Gastrocnemius medialis (tissue), 4 donors: ENCODE data around the gene STK33. TPM values are rescaled to one million over a fixed set of nuclear protein-coding genes. Genes with fewer than 3 reads are reported as not detected.

Experiments
- ATAC-seq, 2 donors: fragments of 150-250 bp; one replicate each; pipeline ENCODE4 v1.9.1; 2016
- DNase-seq, 2 donors: peaks; one replicate each; pipeline ENCODE4 v3.0.0-alpha.2; 2019
- H3K27ac ChIP-seq, 4 donors: fragments of 200-600 bp; sonication (generic); 1 replicate in 1 of 4; 2 replicates in 3 of 4; pipeline ENCODE4 v1.5.1; 2016 to 2018; ENCODE audit warnings: mild to moderate bottlenecking in 2 of 4, moderate library complexity in 1 of 4
- H3K27me3 ChIP-seq, 3 donors: fragments of 200-600 bp; sonication (generic) in 2 of 3; 1 replicate in 1 of 3; 2 replicates in 2 of 3; pipeline versions ENCODE4 v1.5.1 to v1.6.0; 2016 to 2019; ENCODE audit warnings: mild to moderate bottlenecking in 1 of 3, moderate library complexity in 1 of 3
- H3K36me3 ChIP-seq, 2 donors: fragments of 200-600 bp; sonication (generic) in 1 of 2; one replicate each; pipeline ENCODE4 v1.5.1; 2017 to 2018
- H3K4me1 ChIP-seq, 2 donors: fragments of 200-600 bp; sonication (generic) in 1 of 2; one replicate each; pipeline ENCODE4 v1.5.1; 2016 to 2017; ENCODE audit warnings: mild to moderate bottlenecking in 2 of 2
- H3K4me3 ChIP-seq, 4 donors: fragments of 200-600 bp; sonication (generic) in 3 of 4; 1 replicate in 1 of 4; 2 replicates in 3 of 4; pipeline ENCODE4 v1.5.1; 2016 to 2019; ENCODE audit warnings: mild to moderate bottlenecking in 2 of 4
- H3K9me3 ChIP-seq, 3 donors: fragments of 200-600 bp; sonication (generic) in 2 of 3; 1 replicate in 1 of 3; 2 replicates in 2 of 3; pipeline ENCODE4 v1.5.1; 2016 to 2019
- POLR2A ChIP-seq, 2 donors: fragments of 450-650 bp; IDR thresholded peaks; one replicate each; pipeline ENCODE4 v1.6.1; 2017; ENCODE audit warnings: antibody characterized with exemption in 2 of 2, mild to moderate bottlenecking in 2 of 2, moderate library complexity in 2 of 2
- in situ Hi-C, 4 donors: fragments of 200-750 bp; cut with MboI; loops; one replicate each; pipeline versions ENCODE4 v1.15.0 to v1.8.0; 2017; ENCODE audit warnings: low sequenced_read_pairs in 4 of 4
- intact Hi-C: fragments of 100-400 bp; cut with DNase I; formaldehyde crosslinking; loops from one replicate; pipeline ENCODE4 v1.15.1; 2023; ENCODE audit warnings: low total_unique reads
- total RNA-seq, 4 donors: library from RNA; depleted of rRNA; stranded (reverse); fragments of >200 nt; gene quantifications; one replicate each; pipeline versions ENCODE4 v1.1.0 to v1.2.3, GENCODE V29; 2016
- TF ChIP-seq, protein P1 (sequence below), 5 experiments: fragments of 450-650 bp in 3 of 5; fragments of 200-600 bp in 2 of 5; sonication (generic) in 2 of 5; IDR thresholded peaks in 4 of 5; conservative IDR thresholded peaks in 1 of 5; 1 replicate in 4 of 5; 2 replicates in 1 of 5; pipeline ENCODE4 v1.5.1; 2016 to 2019; ENCODE audit warnings: antibody characterized with exemption in 5 of 5, mild to moderate bottlenecking in 3 of 5, moderate library complexity in 3 of 5

Gene STK33
- total RNA-seq, 4 donors from 2014 or later: 0.66 to 13.5 (median 2.3) TPM

GRCh38 chr11:8352103-8352875 is 241.7 kb downstream of the STK33 start:
- Histone ChIP-seq H3K27ac (no peak overlapping the region), H3K4me1 (peaks cover 0 to 9% of the 10 kb centered on the region in 2 donors), H3K36me3 (no peaks in the 10 kb centered on the region), H3K9me3 (no peaks in the 10 kb centered on the region), H3K27me3 (peaks cover 2 to 7% (median 4%) of the 10 kb centered on the region in 3 donors), H3K4me3 (no peak overlapping the region)
- DNase-seq: no peak
- no peak for TF ChIP-seq POLR2A (IDR thresholded peaks at IDR 0.05)
- TF ChIP-seq, protein P1, sequence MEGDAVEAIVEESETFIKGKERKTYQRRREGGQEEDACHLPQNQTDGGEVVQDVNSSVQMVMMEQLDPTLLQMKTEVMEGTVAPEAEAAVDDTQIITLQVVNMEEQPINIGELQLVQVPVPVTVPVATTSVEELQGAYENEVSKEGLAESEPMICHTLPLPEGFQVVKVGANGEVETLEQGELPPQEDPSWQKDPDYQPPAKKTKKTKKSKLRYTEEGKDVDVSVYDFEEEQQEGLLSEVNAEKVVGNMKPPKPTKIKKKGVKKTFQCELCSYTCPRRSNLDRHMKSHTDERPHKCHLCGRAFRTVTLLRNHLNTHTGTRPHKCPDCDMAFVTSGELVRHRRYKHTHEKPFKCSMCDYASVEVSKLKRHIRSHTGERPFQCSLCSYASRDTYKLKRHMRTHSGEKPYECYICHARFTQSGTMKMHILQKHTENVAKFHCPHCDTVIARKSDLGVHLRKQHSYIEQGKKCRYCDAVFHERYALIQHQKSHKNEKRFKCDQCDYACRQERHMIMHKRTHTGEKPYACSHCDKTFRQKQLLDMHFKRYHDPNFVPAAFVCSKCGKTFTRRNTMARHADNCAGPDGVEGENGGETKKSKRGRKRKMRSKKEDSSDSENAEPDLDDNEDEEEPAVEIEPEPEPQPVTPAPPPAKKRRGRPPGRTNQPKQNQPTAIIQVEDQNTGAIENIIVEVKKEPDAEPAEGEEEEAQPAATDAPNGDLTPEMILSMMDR (IDR thresholded peaks at IDR 0.05 in 4 of 5, conservative IDR thresholded peaks at IDR 0.05 in 1 of 5): no peak
- no peak for ATAC-seq
- intact Hi-C loops: no loop called here
- in situ Hi-C loops: no loop called here

DNA sequence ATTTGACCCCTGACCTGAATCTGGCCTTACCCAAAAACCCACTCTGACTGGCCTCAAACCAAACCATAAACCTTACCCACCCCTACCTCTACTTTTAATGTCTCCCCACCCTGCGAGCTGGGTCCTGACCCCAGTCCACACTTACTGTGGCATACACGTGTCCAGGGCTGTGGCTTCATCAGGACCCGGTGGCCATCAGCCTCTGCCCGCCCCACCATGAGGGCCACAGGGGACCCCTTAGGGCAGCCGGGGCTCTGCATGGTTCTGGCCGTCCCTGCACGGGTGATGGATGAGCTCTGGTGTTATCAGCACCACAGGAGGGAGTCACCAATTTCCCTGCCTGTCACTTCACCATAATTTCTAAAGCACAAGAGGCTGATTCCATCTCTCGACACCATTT is 242.8 kb downstream of the STK33 start:
- Histone ChIP-seq H3K4me1 (no peaks in the 10 kb centered on the region), H3K36me3 (no peaks in the 10 kb centered on the region), H3K4me3 (no peak overlapping the region), H3K9me3 (no peaks in the 10 kb centered on the region), H3K27ac (no peak overlapping the region), H3K27me3 (peaks cover 2 to 7% (median 4%) of the 10 kb centered on the region in 3 donors)
- TF ChIP-seq POLR2A (IDR thresholded peaks at IDR 0.05): no peak
- TF ChIP-seq, protein P1 (IDR thresholded peaks at IDR 0.05 in 4 of 5, conservative IDR thresholded peaks at IDR 0.05 in 1 of 5): no peak
- DNase-seq (no peak), ATAC-seq (no peak)
- in situ Hi-C loops: no loop called here
- intact Hi-C loops: no loop called here

- Histone ChIP-seq H3K9me3 (no peaks in the 10 kb centered on the region), H3K4me1 (no peaks in the 10 kb centered on the region), H3K4me3 (no peak overlapping the region), H3K27me3 (no peaks in the 10 kb centered on the region), H3K36me3 (no peaks in the 10 kb centered on the region), H3K27ac (no peak overlapping the region)
- ATAC-seq (no peak), DNase-seq (no peak)
- in situ Hi-C loops: loop anchor here in 1 of 4 donors (25.0 kb wide), 1 partner anchor 214 kb away; no protein-coding TSS in a partner anchor
- intact Hi-C loops: no loop called here
- TF ChIP-seq POLR2A (IDR thresholded peaks at IDR 0.05): no peak
- TF ChIP-seq, protein P1 (IDR thresholded peaks at IDR 0.05 in 4 of 5, conservative IDR thresholded peaks at IDR 0.05 in 1 of 5): no peak
Observed at GRCh38 chr11:8347978-8348377, 246.1 kb downstream of the STK33 start.

- ATAC-seq (no peak), DNase-seq (no peak)
- Histone ChIP-seq H3K27ac (no peak overlapping the region), H3K4me3 (no peak overlapping the region), H3K27me3 (no peaks in the 10 kb centered on the region), H3K9me3 (no peaks in the 10 kb centered on the region), H3K4me1 (no peaks in the 10 kb centered on the region), H3K36me3 (no peaks in the 10 kb centered on the region)
- intact Hi-C loops: no loop called here
- TF ChIP-seq, protein P1 (IDR thresholded peaks at IDR 0.05 in 4 of 5, conservative IDR thresholded peaks at IDR 0.05 in 1 of 5): no peak
- no peak for TF ChIP-seq POLR2A (IDR thresholded peaks at IDR 0.05)
- in situ Hi-C loops: loop anchor here in 1 of 4 donors (25.0 kb wide), 1 partner anchor 216 kb away; no protein-coding TSS in a partner anchor
Observed at GRCh38 chr11:8346157-8346755, 247.8 kb downstream of the STK33 start.
